Measurements from ENCODE around the gene GARIN5B. TPM values are rescaled to one million over a fixed set of nuclear protein-coding genes. Genes with fewer than 3 reads are reported as not detected.

Gene GARIN5B
- total RNA-seq, 1 donor from 2014 or later: 0.27 TPM

DNA sequence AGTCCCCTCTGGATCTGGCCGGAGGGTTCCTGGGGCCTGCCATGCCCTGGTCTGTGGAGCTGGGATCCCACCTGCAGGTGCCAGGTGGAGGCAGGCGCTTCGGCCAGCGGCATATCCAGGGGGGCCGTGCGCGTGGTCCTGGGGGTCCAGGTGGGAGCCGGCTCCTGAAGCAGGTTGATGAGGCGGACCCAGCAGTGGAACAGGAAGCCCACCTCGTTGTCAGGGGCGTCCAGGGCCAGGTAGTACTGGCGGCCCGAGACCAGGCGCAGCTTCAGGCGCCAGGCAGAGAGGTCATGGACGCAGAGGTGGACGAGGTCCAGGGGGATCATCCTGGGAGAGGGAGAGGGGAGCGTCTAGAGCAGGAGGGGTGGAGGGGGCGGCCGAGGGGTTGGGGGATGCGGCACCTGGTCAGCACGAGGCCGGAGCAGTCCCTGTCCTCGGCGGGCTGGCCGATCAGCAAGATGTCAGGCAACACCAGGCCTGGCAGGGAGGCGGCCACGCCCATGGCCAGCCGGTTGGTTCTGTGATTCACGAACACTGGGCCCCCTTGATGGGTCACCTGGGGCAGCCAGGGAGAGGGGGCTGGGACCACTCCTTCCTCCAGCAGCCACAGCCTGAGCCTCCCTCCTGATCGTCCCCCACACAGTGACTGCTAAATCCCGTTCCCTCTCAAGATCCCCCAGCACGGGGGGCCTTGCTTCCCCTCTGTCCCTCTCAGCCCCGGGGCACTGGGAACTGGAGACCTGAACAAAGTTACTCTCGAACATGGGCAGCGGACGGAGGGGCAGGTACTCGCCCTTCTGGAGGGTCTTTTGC is 678 bp downstream of the GARIN5B start:
- TF ChIP-seq, protein P1, sequence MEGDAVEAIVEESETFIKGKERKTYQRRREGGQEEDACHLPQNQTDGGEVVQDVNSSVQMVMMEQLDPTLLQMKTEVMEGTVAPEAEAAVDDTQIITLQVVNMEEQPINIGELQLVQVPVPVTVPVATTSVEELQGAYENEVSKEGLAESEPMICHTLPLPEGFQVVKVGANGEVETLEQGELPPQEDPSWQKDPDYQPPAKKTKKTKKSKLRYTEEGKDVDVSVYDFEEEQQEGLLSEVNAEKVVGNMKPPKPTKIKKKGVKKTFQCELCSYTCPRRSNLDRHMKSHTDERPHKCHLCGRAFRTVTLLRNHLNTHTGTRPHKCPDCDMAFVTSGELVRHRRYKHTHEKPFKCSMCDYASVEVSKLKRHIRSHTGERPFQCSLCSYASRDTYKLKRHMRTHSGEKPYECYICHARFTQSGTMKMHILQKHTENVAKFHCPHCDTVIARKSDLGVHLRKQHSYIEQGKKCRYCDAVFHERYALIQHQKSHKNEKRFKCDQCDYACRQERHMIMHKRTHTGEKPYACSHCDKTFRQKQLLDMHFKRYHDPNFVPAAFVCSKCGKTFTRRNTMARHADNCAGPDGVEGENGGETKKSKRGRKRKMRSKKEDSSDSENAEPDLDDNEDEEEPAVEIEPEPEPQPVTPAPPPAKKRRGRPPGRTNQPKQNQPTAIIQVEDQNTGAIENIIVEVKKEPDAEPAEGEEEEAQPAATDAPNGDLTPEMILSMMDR (IDR thresholded peaks at IDR 0.05; ENCODE audit: unreplicated experiment): no peak

DNA sequence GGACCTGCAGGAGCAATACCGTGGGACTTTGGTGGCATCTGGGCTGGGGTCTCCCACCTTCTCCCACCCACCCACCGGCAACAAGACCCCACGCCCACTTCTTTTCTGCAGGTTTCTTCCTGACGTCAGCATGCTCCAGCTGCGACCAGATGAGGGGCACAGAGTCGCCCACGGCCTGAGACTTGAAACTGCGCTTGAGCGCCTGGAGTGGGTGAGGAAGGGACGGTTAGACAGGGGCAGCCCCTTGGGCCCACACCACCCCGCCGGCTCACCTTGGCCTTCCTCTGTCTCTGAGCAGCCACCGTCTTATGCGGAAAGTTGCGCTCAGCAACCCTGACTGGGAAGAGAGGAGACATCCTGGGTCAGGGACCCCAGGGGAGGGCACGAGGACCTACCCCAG is 2.2 kb downstream of the GARIN5B start:
- Mint-ChIP-seq H3K27me3 (ENCODE audit: low read depth) (peaks cover 25% of the 10 kb centered on the region), H3K4me3 (no peak overlapping the region), H3K36me3 (no peaks in the 10 kb centered on the region), H3K4me1 (peaks cover 3% of the 10 kb centered on the region), H3K9me3 (no peaks in the 10 kb centered on the region), H3K27ac (no peak overlapping the region)
- DNase-seq (ENCODE audit: low spot score in 2 of 2, unreplicated experiment in 2 of 2): no peak
- TF ChIP-seq, protein P1 (IDR thresholded peaks at IDR 0.05; ENCODE audit: unreplicated experiment): no peak

More for the DNA sequence above, 678 bp downstream of the GARIN5B start:
- Mint-ChIP-seq H3K4me1 (peaks cover 3% of the 10 kb centered on the region), H3K9me3 (no peaks in the 10 kb centered on the region), H3K4me3 (no peak overlapping the region), H3K27ac (no peak overlapping the region), H3K27me3 (ENCODE audit: low read depth) (peaks cover 10% of the 10 kb centered on the region), H3K36me3 (peaks cover 2% of the 10 kb centered on the region)
- no peak for DNase-seq (ENCODE audit: low spot score in 2 of 2, unreplicated experiment in 2 of 2)

DNA sequence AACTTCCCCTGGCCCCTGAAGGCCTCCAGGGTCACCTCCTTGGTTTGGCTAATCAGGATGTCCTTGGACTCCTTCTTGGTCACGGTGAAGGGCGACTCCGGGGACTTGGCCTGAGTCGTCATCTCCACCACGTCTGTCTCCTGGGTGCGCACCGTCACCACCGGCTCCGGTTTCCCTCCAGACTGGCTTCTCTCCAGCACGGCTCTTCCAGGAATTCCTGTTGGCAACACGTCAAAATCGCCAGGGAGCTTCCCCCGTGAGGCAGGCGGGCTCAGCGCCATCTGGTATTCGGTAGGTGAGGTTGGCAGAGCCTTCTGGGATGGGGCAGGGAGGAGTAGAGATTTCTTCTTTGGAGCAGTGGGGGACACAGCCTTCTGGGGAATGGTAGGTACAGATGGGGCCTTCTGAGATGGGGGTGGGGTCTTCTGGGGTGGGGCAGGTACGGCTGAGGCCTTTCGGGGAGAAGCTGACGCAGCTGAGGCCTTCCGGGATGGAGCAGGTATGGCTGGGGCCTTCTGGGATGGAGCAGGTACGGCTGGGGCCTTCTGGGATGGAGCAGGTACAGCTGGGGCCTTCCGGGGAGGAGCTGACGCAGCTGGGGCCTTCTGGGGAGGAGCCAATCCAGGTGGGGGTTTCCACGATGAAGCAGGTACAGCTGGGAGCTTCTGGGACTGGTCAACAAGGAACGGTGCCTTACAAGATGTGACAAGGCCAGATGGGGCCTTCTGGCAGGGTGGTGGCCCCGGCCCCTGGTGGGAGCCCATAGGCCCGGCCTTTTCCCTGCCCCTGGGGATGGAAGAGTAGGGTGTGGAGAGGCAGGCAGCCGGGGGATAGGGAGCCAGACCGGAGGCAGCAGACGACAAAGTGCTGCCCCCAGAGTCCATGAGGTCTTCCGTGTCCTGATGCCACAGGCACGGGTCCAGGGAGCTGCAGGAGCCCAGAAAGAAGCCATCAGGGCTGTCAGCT is 3.8 kb downstream of the GARIN5B start:
- no peaks in the 10 kb centered on the region for H3K36me3 Mint-ChIP-seq
- H3K27ac Mint-ChIP-seq: peak overlapping the region; percentile 10
- H3K4me1 Mint-ChIP-seq: peaks cover 8% of the 10 kb centered on the region
- DNase-seq (ENCODE audit: low spot score in 2 of 2, unreplicated experiment in 2 of 2): no peak
- no peak overlapping the region for H3K4me3 Mint-ChIP-seq
- TF ChIP-seq, protein P1 (IDR thresholded peaks at IDR 0.05; ENCODE audit: unreplicated experiment): no peak
- no peaks in the 10 kb centered on the region for H3K9me3 Mint-ChIP-seq
- H3K27me3 Mint-ChIP-seq (ENCODE audit: low read depth): peaks cover 34% of the 10 kb centered on the region

DNA sequence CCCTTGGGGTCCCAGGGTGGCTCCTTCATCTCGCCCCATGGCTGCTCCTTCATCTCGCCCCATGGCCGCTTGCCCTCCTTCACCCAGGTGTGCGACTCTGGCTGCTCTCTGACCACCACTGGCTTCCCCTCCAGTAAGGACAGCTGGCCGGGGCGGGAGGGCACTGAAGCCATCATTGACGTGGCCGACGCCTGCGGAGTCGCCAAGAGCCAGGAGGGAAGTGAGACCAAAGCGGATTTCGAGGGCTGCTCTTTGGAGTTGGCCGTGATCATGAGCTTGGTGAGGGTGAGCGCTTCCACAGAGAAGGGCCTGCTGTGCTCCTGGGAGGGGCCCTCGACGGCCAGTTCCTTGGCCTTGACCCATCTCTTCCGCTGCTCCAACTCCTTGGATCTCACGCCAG is 4.6 kb downstream of the GARIN5B start:
- Mint-ChIP-seq H3K27me3 (ENCODE audit: low read depth) (peaks cover 41% of the 10 kb centered on the region), H3K36me3 (no peaks in the 10 kb centered on the region), H3K4me3 (no peak overlapping the region), H3K9me3 (no peaks in the 10 kb centered on the region), H3K4me1 (peaks cover 10% of the 10 kb centered on the region), H3K27ac (no peak overlapping the region)
- TF ChIP-seq, protein P1 (IDR thresholded peaks at IDR 0.05; ENCODE audit: unreplicated experiment): no peak
- no peak for DNase-seq (ENCODE audit: low spot score in 2 of 2, unreplicated experiment in 2 of 2)

DNA sequence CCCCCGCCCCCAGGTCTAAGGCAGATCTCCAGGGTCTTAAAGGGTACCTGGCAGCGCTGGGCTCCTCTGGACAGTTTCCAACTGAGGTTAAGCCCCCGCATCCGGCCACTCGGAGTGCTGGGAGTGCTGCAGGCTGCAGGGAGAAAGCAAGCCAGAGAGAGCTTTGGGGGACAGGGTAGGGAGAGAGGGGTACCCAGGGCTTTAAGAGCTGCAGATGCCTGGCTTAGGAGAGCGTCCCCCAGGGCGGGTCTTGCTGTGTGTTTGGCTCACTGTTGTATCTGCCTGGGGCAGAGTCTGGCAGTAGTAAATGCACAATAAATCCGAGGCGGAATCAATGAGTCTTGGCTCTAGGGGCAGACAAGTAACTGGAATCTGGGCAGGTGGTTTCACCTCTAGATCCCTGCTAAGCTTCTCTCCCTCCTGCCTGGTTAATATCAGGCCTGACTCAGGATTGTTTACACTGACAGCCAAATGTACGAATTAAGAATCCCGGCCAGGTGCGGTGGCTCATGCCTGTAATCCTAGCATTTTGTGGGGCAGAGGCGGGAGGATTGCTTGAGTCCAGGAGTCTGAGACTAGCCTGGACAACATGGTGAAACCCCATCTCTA is 7.7 kb downstream of the GARIN5B start:
- Mint-ChIP-seq H3K4me1 (peaks cover 21% of the 10 kb centered on the region), H3K27me3 (ENCODE audit: low read depth) (peaks cover 68% of the 10 kb centered on the region), H3K9me3 (no peaks in the 10 kb centered on the region), H3K4me3 (peak overlapping the region; percentile 37), H3K36me3 (no peaks in the 10 kb centered on the region), H3K27ac (peak overlapping the region; percentile 53)
- no peak for DNase-seq (ENCODE audit: low spot score in 2 of 2, unreplicated experiment in 2 of 2)
- TF ChIP-seq, protein P1 (IDR thresholded peaks at IDR 0.05; ENCODE audit: unreplicated experiment): no peak
